Urinary bladder (tissue), 2 donors: ENCODE results near the gene RBM20. TPM values are rescaled to one million over a fixed set of nuclear protein-coding genes. Genes with fewer than 3 reads are reported as not detected.

Experiments used
- polyA plus RNA-seq: library from polyadenylated mRNA; stranded (reverse); fragments of 200-250 nt; gene quantifications from one replicate; pipeline ENCODE4 v1.2.3, GENCODE V29; 2013
- small RNA-seq: library from RNA; depleted of rRNA; stranded (forward); fragments of <200 nt; gene quantifications from one replicate; pipeline ENCODE3, GENCODE V24; 2014
- total RNA-seq: library from RNA; depleted of rRNA; stranded (reverse); fragments of >200 nt; gene quantifications from one replicate; pipeline ENCODE4 v1.2.3, GENCODE V29; 2014
- donor health status: healthy.

Gene RBM20
- total and polyA plus RNA-seq, 2 donors: 0.68 to 2.3 TPM

Small RNAs within 50 kb of the gene (small RNA-seq; reads per million reads assigned to genes)
- gene RF00019 (not detected), gene RN7SKP288 (not detected), gene RNA5SP327 (not detected)

Other genes with a start within 250 kb of the RBM20 start
- 8.5 TPM for gene DUSP5, start 146.4 kb upstream of the RBM20 start, total RNA-seq
- 18.7 TPM for gene DUSP5, start 146.4 kb upstream of the RBM20 start, polyA plus RNA-seq
- 50.7 TPM for gene SMC3, start 76.6 kb upstream of the RBM20 start, total RNA-seq
- gene SMC3, start 76.6 kb upstream of the RBM20 start, polyA plus RNA-seq: 25.8 TPM
- gene PDCD4, start 227.6 kb downstream of the RBM20 start, total RNA-seq: 148 TPM
- 81.0 TPM for gene PDCD4, start 227.6 kb downstream of the RBM20 start, polyA plus RNA-seq